Measurements from ENCODE around the gene MTSS2.
"Not testable (repeated sequence)": the region's sequence is repeated elsewhere in the genome, so short reads cannot be mapped to it uniquely, and the experiment has no call there.

MTSS2 gene

DNA sequence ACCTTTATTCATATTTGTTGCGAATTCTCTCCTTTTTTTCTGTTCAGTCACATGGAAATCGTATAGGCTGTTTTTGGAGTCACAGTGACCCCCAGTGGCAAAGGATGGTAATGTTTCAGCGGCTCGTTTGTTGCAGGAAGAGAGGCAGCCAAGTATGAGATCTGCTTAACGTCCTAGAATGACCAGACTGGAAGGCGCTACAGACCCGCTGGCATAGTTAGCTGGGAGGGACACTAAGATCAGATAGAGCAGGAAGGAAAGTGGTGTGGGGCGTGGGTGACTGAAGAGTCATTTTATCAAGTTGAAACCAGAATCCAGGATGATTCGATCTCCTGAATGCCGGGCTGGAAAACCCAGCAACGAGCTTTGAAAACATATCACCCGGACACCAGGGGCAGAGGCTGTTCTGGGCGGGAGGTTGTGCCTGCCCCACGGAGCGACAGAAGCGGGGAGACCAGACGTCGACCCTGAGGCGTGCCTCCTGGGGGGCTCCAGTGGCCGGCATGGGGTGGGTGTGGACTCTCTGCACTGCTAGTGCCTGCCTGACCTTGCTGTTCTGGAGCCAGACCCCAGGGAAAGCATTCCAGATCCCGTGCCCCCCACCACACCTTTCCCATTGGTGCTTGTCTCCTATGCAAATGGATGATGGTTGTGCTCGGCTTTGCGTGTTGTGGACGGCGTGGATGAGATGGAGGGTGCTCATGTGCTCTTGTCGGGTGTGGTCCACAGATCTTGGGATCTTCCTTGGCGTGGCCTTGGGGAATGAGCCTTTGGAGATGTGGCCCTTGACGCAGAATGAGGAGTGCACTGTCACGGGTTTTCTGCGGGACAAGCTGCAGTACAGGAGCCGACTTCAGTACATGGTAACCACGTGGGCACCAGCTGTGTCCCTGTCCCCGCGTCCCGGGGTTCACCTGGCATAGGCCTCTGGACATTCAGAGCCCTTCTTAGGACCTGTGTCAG, 31.8 kb downstream of the MTSS2 start:
- DNase-seq (ENCODE audit: low read depth in 2 of 2) = peak; percentile 53 to 70

DNA sequence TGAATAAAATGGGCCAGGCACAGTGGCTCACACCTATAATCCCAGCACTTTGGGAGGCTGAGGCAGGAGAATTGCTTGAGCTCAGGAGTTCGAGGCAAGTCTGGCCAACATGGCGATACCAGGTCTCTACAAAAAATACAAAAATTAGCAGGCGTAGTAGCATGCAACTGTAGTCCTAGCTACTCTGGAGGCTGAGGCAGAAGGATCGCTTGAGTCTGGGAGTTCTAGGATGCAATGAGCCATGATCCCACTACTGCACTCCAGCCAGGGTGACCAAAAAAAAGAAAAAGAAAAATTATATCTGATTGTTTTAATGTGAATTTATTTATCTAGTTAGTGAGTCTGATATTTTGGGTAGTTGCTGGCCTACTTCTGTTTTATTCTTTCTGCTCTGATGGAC, 32.4 kb downstream of the MTSS2 start:
- DNase-seq (ENCODE audit: low read depth in 2 of 2) = no peak

GRCh38 chr16:70652322-70652721, 33.5 kb downstream of the MTSS2 start:
- no peak for DNase-seq (ENCODE audit: low read depth in 2 of 2)

GRCh38 chr16:70651524-70651923, 34.3 kb downstream of the MTSS2 start:
- no peak for DNase-seq (ENCODE audit: low read depth in 2 of 2)

DNA sequence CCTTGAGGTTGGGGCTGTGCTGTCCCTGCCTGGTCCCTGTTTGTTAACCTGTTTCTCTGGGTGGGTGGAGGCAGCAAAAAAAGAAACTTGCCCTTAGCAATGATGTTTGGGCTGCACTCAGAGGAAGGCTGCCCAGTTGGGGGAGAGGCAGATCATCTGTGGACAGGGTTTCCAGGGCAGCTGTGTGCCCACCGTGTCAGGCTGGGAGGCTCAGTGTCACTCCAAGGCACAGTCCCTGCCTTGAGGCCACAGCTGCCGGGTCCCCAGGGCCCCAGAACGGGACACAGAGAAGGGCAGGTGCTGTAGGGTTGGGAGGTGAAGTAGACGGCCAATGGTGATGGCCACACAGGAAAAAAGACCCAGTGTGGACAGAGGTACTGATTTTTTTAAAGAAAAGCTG, 35.6 kb downstream of the MTSS2 start:
- no peak for DNase-seq (ENCODE audit: low read depth in 2 of 2)

DNA sequence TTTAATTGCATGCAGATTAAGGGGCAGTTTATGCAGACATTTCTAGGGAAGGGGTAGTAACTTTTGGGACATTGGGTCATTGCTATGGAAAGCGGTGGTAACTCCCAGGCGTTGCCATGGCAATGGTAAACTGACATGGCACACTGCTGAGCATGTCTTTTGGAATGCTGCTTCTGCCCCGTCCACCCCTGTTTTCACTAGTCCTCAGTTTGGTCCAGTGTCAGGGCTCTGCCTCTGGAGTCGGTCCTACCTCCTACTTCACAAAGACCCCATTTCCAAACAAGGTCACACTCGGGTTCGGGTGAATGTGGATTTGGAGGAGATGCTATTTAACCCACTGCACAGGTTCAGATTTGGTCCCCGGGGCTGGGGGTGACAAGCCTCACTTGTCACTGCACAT, 36.6 kb downstream of the MTSS2 start:
- DNase-seq (ENCODE audit: low read depth in 2 of 2) = no peak

DNA sequence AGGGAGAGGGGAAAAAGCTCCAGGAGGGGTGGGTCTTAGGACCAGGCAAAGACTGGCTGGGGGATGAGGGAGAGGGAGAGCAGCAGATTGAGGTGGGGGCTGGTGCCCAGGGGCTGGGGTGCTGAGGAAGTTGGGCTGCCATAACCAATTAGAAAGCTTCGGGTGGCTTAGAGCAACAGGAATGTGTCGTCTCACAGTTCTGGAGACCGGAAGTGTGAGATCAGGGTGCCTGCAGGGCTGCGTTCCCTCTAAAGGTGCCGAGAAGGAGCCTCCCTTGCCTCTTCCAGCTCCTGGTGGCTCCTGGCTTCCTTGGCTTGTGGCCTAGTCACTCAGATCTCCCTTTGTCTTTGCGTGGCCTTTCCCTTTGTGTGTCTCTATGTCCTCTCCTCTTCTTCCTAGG, 37.2 kb downstream of the MTSS2 start:
- DNase-seq (ENCODE audit: low read depth in 2 of 2) = no peak

GRCh38 chr16:70647441-70648359, 38.2 kb downstream of the MTSS2 start:
- no peak for DNase-seq (ENCODE audit: low read depth in 2 of 2)

GRCh38 chr16:70646260-70647241, 39.3 kb downstream of the MTSS2 start, which contains the start of gene IL34:
Gene IL34, plus strand, starts transcription at chr16:70646559. Its CDS starts 389 bp downstream, at chr16:70646948.
- no peak for DNase-seq (ENCODE audit: low read depth in 2 of 2)

DNA sequence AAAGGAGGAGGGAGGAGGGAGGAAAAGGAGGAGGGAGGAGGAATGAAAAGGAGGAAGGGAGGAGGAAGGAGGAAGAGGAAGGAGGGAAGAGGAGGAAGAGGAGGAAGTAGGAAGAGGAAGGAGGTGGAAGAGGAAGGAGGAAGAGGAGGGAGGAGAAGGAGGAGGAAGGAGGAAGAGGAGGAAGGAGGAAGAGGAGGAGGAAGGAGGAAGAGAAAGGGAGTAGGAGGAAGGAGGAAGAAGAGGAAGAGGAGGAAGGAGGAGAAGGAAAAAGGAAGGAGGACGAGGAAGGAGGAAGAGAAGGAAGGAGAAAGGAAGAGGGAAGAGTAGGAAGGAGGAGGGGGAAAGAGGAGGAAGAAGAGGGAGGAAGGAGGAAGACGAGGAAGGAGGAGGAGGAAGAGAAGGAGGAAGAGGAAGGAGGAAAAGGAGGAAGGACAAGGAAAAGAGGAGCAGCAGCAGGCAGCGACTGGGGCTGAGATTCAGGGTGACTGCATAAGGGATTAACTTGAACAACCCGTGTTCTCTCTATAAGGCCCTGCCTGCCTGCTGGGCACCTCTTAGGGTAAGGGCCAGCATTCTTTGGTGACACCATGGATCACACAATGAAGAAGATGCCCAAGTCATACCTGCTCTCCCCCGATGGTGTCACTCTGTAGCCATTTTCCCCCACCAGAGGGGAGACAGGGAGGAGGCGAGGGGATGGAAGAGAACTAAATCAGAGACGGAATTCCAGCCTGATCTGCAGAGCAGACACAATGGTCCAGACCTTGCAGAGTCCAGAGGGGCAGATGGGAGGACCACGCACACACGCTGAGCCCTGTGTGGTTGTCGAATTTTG, 40.9 kb downstream of the MTSS2 start:
- no peak for DNase-seq (ENCODE audit: low read depth in 2 of 2)

DNA sequence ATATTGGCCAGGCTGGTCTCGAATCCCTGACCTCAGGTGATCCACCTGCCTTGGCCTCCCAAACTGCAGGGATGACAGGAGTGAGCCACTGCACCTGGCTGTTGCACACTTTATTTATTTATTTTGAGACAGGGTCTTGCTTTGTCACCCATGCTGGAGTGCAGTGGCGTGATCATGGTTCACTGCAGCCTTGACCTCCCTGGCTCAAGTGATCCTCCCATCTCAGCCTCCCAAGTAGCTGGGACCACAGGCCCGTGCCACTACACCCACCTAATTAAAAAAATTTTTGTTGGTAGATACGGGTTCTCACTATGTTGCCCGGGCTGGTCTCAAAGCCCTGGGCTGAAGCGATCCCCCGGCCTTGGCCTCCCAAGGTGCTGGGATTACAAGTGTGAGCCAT, 42.6 kb downstream of the MTSS2 start:
- DNase-seq (ENCODE audit: low read depth in 2 of 2) = not testable (repeated sequence)

- DNase-seq (ENCODE audit: low read depth in 2 of 2) = no peak
Measured at GRCh38 chr16:70642633-70643032, 43.2 kb downstream of the MTSS2 start.

GRCh38 chr16:70638814-70639792, 46.8 kb downstream of the MTSS2 start:
- DNase-seq (ENCODE audit: low read depth in 2 of 2) = no peak

All from stimulated activated CD8-positive, alpha-beta memory T cell treated with anti-CD3 and anti-CD28 coated beads, Interleukin-2, amount 100 ng/mL, for 48 hours (primary cell).